Germinal center (tissue), 1 donor: ENCODE measurements around the gene CLECL1.
"Not testable (repeated sequence)": the region's sequence is repeated elsewhere in the genome, so short reads cannot be mapped to it uniquely, and the experiment has no call there.

ENCODE experiments used
- DNase-seq: peaks from one replicate; pipeline ENCODE4 v3.0.0; 2012; ENCODE audit warnings: mixed read lengths, low spot score

The CLECL1 gene

GRCh38 chr12:9751204-9752144 lies 18.6 kb upstream of the CLECL1 start:
- DNase-seq = no peak

- DNase-seq = peak; percentile 73
Observed at GRCh38 chr12:9750276-9751203, 17.6 kb upstream of the CLECL1 start.

- no peak for DNase-seq
Observed at GRCh38 chr12:9749640-9750039, 16.7 kb upstream of the CLECL1 start.

- no peak for DNase-seq
Observed at GRCh38 chr12:9745199-9745598, 12.3 kb upstream of the CLECL1 start.

- DNase-seq = no peak
Observed at GRCh38 chr12:9742661-9743060, 9.8 kb upstream of the CLECL1 start.

GRCh38 chr12:9741726-9742125 lies 8.8 kb upstream of the CLECL1 start:
- no peak for DNase-seq

- DNase-seq = peak; percentile 44
Observed at GRCh38 chr12:9740106-9740750, 7.3 kb upstream of the CLECL1 start.

- DNase-seq = not testable (repeated sequence)
Observed at GRCh38 chr12:9739404-9740105, 6.7 kb upstream of the CLECL1 start.

- not testable (repeated sequence) for DNase-seq
Observed at GRCh38 chr12:9738905-9739304, 6.0 kb upstream of the CLECL1 start.

GRCh38 chr12:9736936-9737705 lies 4.2 kb upstream of the CLECL1 start:
- DNase-seq = peak; percentile 34

- DNase-seq = no peak
Observed at GRCh38 chr12:9735601-9736000, 2.7 kb upstream of the CLECL1 start.

- peak; percentile 35 for DNase-seq
Observed at GRCh38 chr12:9731797-9732196, 1.1 kb downstream of the CLECL1 start.

- no peak for DNase-seq
Observed at GRCh38 chr12:9731393-9731792, 1.5 kb downstream of the CLECL1 start.

GRCh38 chr12:9730591-9730990 lies 2.3 kb downstream of the CLECL1 start:
- no peak for DNase-seq

GRCh38 chr12:9730011-9730410 lies 2.9 kb downstream of the CLECL1 start:
- DNase-seq = no peak

GRCh38 chr12:9729082-9729481 lies 3.8 kb downstream of the CLECL1 start:
- no peak for DNase-seq

GRCh38 chr12:9727813-9728212 lies 5.1 kb downstream of the CLECL1 start:
- no peak for DNase-seq

- DNase-seq = no peak
Observed at GRCh38 chr12:9725213-9725870, 7.6 kb downstream of the CLECL1 start.

- no peak for DNase-seq
Observed at GRCh38 chr12:9724023-9724422, 8.9 kb downstream of the CLECL1 start.

- DNase-seq = peak; percentile 39
Observed at GRCh38 chr12:9721394-9722092, 11.4 kb downstream of the CLECL1 start.
